ENCODE results near the gene MFSD2A. TPM values are rescaled to one million over a fixed set of nuclear protein-coding genes. Genes with fewer than 3 reads are reported as not detected.

MFSD2A gene
- total RNA-seq, 3 donors from 2014 or later, result 11.3 to 29.6 (median 24.4) TPM

DNA sequence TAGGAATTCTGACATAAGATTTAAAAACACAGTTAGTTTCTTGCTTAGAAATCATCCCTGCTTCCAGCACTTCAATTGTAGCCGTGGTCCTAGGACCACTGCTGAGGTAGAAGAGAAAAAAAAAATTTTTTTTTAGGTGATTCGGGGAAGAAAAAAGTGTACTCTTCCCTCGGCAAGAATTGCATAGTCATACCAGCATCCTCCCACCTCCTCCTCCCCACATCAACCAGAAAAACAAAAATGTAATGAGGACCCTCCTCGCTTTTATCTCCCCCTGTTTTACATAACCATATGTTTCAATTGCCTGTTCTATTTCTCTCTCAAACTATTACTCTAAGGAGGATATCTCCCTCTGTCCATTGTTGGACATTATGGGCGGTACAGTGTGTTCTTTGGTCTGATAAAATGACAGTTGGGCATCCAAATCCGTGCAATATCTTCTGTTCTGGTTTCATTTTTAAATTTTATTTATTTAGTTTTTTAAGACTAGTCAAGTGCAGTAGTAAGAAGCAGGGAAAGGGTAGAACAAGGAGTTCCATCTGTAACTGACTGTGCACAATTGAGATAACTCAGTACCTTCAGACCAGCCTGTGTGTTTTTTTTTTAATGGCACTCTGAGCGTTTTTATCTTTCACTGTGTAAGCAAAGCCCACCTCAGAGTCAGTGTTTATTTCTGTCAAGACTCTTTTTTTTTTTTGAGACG, 10.4 kb upstream of the MFSD2A start:
- intact Hi-C loops (cut with DNase I, micrococcal nuclease), result no loop called here
- TF ChIP-seq, protein P1, sequence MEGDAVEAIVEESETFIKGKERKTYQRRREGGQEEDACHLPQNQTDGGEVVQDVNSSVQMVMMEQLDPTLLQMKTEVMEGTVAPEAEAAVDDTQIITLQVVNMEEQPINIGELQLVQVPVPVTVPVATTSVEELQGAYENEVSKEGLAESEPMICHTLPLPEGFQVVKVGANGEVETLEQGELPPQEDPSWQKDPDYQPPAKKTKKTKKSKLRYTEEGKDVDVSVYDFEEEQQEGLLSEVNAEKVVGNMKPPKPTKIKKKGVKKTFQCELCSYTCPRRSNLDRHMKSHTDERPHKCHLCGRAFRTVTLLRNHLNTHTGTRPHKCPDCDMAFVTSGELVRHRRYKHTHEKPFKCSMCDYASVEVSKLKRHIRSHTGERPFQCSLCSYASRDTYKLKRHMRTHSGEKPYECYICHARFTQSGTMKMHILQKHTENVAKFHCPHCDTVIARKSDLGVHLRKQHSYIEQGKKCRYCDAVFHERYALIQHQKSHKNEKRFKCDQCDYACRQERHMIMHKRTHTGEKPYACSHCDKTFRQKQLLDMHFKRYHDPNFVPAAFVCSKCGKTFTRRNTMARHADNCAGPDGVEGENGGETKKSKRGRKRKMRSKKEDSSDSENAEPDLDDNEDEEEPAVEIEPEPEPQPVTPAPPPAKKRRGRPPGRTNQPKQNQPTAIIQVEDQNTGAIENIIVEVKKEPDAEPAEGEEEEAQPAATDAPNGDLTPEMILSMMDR (IDR thresholded peaks at IDR 0.05), result no peak
- Histone ChIP-seq H3K36me3 (ENCODE audit: low read depth) (no peaks in the 10 kb centered on the region), H3K4me3 (no peak overlapping the region), H3K9me3 (no peaks in the 10 kb centered on the region), H3K4me1 (ENCODE audit: low read depth) (peaks cover 4% of the 10 kb centered on the region)
- DNase-seq (no peak), ATAC-seq (no peak)

DNA sequence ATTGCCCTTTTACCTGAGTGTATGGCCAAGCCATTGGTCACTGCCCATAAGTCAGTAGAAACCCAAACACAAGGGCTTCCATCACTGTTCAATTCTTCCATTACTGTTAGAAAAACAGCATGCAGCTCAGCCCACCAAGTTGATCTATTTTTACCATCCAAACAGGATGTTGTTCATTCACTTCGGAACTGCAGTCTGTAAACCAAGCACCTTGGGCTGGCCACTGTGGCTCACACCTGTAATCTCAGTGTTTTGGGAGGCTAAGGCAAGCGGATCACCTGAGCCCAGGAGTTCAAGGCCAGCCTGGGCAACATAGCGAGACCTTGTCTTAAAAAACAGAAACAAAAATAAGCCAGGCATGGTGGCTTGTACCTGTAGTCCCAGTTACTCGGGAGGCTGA, 8.7 kb upstream of the MFSD2A start:
- Histone ChIP-seq H3K4me3 (no peak overlapping the region), H3K9me3 (no peaks in the 10 kb centered on the region), H3K4me1 (ENCODE audit: low read depth) (peaks cover 4% of the 10 kb centered on the region), H3K36me3 (ENCODE audit: low read depth) (no peaks in the 10 kb centered on the region)
- TF ChIP-seq, protein P1 (IDR thresholded peaks at IDR 0.05), result no peak
- ATAC-seq (no peak), DNase-seq (no peak)
- intact Hi-C loops (cut with DNase I, micrococcal nuclease), result no loop called here

DNA sequence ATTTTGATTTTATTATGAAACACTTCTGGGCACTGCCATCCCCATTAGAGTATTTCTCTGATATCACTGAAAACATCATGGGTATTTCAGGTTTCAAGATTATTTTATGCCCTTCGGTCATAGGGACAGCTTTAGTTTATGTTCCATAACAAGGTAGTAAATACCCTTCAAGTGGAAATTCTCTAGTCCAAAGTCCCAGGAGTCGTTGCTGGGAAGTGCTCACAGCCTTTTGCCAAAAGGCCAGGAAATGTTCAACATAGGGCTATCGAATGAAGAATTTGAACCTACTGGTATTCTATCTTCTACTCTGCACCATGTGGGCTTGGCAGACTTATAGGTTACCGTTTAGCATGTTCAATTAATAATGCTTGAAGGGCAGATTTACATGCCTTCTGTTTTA, 7.7 kb upstream of the MFSD2A start:
- no peaks in the 10 kb centered on the region for H3K36me3 ChIP-seq (ENCODE audit: low read depth)
- TF ChIP-seq, protein P1 (IDR thresholded peaks at IDR 0.05), result no peak
- H3K9me3 ChIP-seq, result no peaks in the 10 kb centered on the region
- peaks cover 4% of the 10 kb centered on the region for H3K4me1 ChIP-seq (ENCODE audit: low read depth)
- H3K4me3 ChIP-seq, result no peak overlapping the region
- intact Hi-C loops (cut with DNase I, micrococcal nuclease), result no loop called here
- ATAC-seq (peak; percentile 45), DNase-seq (no peak)

DNA sequence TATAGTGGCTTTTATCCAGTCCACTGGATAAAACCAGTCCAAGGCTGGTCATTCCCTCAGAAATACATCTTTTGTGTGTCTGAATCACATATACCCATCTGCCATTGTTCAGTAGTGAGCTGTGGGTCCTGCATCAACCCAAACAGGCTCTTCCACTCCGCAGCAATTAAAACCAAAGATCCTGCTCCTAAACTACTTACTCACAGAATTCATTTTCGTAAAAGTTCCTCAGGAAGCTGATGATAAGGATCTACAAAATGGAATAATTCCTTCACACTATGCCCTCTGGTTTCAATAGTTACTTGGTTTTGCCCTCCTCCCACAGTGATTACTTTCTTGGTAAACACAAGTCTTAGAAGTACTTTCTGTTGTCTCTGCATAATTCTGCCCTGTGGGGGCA, 5.1 kb upstream of the MFSD2A start:
- ATAC-seq (no peak), DNase-seq (no peak)
- TF ChIP-seq, protein P1 (IDR thresholded peaks at IDR 0.05), result no peak
- Histone ChIP-seq H3K36me3 (ENCODE audit: low read depth) (no peaks in the 10 kb centered on the region), H3K4me3 (no peak overlapping the region), H3K9me3 (no peaks in the 10 kb centered on the region), H3K4me1 (ENCODE audit: low read depth) (peaks cover 4% of the 10 kb centered on the region)
- intact Hi-C loops (cut with DNase I, micrococcal nuclease), result no loop called here

DNA sequence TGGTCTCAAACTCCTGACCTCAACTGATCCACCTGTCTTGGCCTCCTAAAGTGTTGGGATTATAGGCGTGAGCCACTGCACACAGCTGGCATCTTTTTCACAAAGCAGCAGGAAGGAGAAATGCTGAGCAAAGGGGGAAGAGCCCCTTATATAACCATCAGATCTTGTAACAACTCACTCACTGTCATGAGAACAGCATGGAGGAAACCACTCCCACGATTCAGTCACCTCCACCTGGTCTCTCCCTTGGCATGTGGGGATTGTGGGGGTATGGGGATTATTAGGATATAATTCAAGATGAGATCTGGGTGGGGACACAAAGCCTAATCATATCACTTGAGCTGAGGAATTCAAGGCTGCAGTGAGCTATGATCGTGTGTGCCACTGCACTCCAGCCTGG, 3.0 kb upstream of the MFSD2A start:
- DNase-seq (no peak), ATAC-seq (no peak)
- no peak overlapping the region for H3K4me3 ChIP-seq
- H3K9me3 ChIP-seq, result no peaks in the 10 kb centered on the region
- H3K36me3 ChIP-seq (ENCODE audit: low read depth), result no peaks in the 10 kb centered on the region
- TF ChIP-seq, protein P1 (IDR thresholded peaks at IDR 0.05), result no peak
- H3K4me1 ChIP-seq (ENCODE audit: low read depth), result peaks cover 20% of the 10 kb centered on the region
- intact Hi-C loops (cut with DNase I, micrococcal nuclease), result no loop called here
